ENCODE results near the gene PTGER4.

Gene PTGER4

GRCh38 chr5:40736103-40736875 is 56.6 kb downstream of the PTGER4 start:
- Histone ChIP-seq H3K79me2 (ENCODE audit: insufficient read depth, low read length) (0 out of 2 replicates have a peak, but pooled peaks cover 6% of the 10 kb centered on the region), H3K9me3 (ENCODE audit: insufficient read depth, low read depth, low read length) (peaks cover 11% of the 10 kb centered on the region; the same call in 1 of the 2 replicates), H3K36me3 (ENCODE audit: insufficient read depth, low read length) (peaks cover 20% of the 10 kb centered on the region; the same call in 1 of the 2 replicates), H3K4me3 (ENCODE audit: low read length, poor library complexity, severe bottlenecking) (no peak overlapping the region), H3K4me1 (ENCODE audit: insufficient read depth, low read length, poor library complexity, severe bottlenecking) (peaks cover 37% of the 10 kb centered on the region), H3F3A (ENCODE audit: low read depth) (no peaks in the 10 kb centered on the region), H2AFZ (ENCODE audit: low read length) (no peak overlapping the region), H3K9me2 (replicated peaks; ENCODE audit: low read depth, low read length) (no peaks in the 10 kb centered on the region), H3K4me2 (ENCODE audit: low read depth, low read length, poor library complexity, severe bottlenecking) (no peak overlapping the region), H3K9ac (ENCODE audit: low read depth, low read length, poor library complexity, severe bottlenecking) (no peak overlapping the region), H3K27me3 (ENCODE audit: insufficient read depth, low read length, poor library complexity, severe bottlenecking) (no peaks in the 10 kb centered on the region), H4K20me1 (ENCODE audit: insufficient read depth, low read length, poor library complexity, severe bottlenecking) (no peaks in the 10 kb centered on the region)
- TF ChIP-seq, protein P1, sequence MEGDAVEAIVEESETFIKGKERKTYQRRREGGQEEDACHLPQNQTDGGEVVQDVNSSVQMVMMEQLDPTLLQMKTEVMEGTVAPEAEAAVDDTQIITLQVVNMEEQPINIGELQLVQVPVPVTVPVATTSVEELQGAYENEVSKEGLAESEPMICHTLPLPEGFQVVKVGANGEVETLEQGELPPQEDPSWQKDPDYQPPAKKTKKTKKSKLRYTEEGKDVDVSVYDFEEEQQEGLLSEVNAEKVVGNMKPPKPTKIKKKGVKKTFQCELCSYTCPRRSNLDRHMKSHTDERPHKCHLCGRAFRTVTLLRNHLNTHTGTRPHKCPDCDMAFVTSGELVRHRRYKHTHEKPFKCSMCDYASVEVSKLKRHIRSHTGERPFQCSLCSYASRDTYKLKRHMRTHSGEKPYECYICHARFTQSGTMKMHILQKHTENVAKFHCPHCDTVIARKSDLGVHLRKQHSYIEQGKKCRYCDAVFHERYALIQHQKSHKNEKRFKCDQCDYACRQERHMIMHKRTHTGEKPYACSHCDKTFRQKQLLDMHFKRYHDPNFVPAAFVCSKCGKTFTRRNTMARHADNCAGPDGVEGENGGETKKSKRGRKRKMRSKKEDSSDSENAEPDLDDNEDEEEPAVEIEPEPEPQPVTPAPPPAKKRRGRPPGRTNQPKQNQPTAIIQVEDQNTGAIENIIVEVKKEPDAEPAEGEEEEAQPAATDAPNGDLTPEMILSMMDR (conservative IDR thresholded peaks at IDR 0.05; ENCODE audit: low read length), result peak; percentile 88
- TF ChIP-seq EZH2phosphoT487 (IDR thresholded peaks at IDR 0.05; ENCODE audit: borderline replicate concordance), result no peak

- Histone ChIP-seq H3K9me2 (replicated peaks; ENCODE audit: low read depth, low read length) (no peaks in the 10 kb centered on the region), H3K4me1 (ENCODE audit: insufficient read depth, low read length, poor library complexity, severe bottlenecking) (peaks cover 27% of the 10 kb centered on the region), H3K4me2 (ENCODE audit: low read depth, low read length, poor library complexity, severe bottlenecking) (no peak overlapping the region), H3F3A (ENCODE audit: low read depth) (no peaks in the 10 kb centered on the region), H3K9me3 (ENCODE audit: insufficient read depth, low read depth, low read length) (peaks cover 11% of the 10 kb centered on the region; the same call in 1 of the 2 replicates), H3K36me3 (ENCODE audit: insufficient read depth, low read length) (peaks cover 24% of the 10 kb centered on the region; the same call in 1 of the 2 replicates), H3K4me3 (ENCODE audit: low read length, poor library complexity, severe bottlenecking) (no peak overlapping the region), H3K27me3 (ENCODE audit: insufficient read depth, low read length, poor library complexity, severe bottlenecking) (no peaks in the 10 kb centered on the region), H4K20me1 (ENCODE audit: insufficient read depth, low read length, poor library complexity, severe bottlenecking) (peaks cover 2% of the 10 kb centered on the region), H3K79me2 (ENCODE audit: insufficient read depth, low read length) (peaks cover 11% of the 10 kb centered on the region; the same call in 1 of the 2 replicates), H3K9ac (ENCODE audit: low read depth, low read length, poor library complexity, severe bottlenecking) (no peak overlapping the region), H2AFZ (ENCODE audit: low read length) (no peak overlapping the region)
- TF ChIP-seq, protein P1 (conservative IDR thresholded peaks at IDR 0.05; ENCODE audit: low read length), result no peak
- no peak for TF ChIP-seq EZH2phosphoT487 (IDR thresholded peaks at IDR 0.05; ENCODE audit: borderline replicate concordance)
Observed at GRCh38 chr5:40738502-40738901, 58.8 kb downstream of the PTGER4 start.

Data from Loucy (cell line).